K562 (cell line): ENCODE measurements around the gene PDIA5. TPM values are rescaled to one million over a fixed set of nuclear protein-coding genes. Genes with fewer than 3 reads are reported as not detected.

Source experiments
- ATAC-seq: fragments of 200-7000 bp; cut with Tn5 transposase; 3 replicates; pipeline ENCODE4 v1.9.1; 2020; ENCODE audit warnings: moderate library complexity
- BruUV-seq: library from RNA; stranded (reverse); fragments of 400-500 nt; replicated peaks from 2 replicates; lab custom pipeline; 2021; lab: Mats Ljungman, UMichigan
- CTCF ChIA-PET: fragments of 300-600 bp; formaldehyde crosslinking; extraction: SDS; loops from one replicate; lab custom pipeline; 2021; ENCODE audit warnings: low intra/inter-chr PET ratio; lab: Yijun Ruan, JAX
- POLR2A ChIA-PET: fragments of 300-600, 350-650 bp; sonication (Branson Sonifier 250); formaldehyde crosslinking; extraction: SDS; loops from one replicate; lab custom pipeline; 2021; ENCODE audit warnings: antibody characterized with exemption, inconsistent platforms; lab: Yijun Ruan, JAX
- DNase-seq, 4 experiments: peaks; one replicate each; pipeline versions ENCODE4 v3.0.0 to v3.0.0-alpha.2; 2011 to 2018; ENCODE audit warnings: low spot score in 3 of 4, mixed read lengths in 3 of 4; ENCODE audit errors: extremely low read depth in 1 of 4
- FAIRE-seq: peaks from 2 replicates; lab custom pipeline; 2011; peaks lifted over from hg19 to GRCh38; lab: Jason Lieb, UNC
- H2AFZ ChIP-seq: 2 replicates; pipeline ENCODE4 v1.6.0; 2011; ENCODE audit warnings: low read depth, low read length, control low read depth, inconsistent platforms
- H3K27ac ChIP-seq: fragments of 200-600 bp; 3 replicates; pipeline ENCODE4 v1.8.0; 2011; ENCODE audit warnings: low read depth, mild to moderate bottlenecking, control low read depth, inconsistent platforms, low read length, moderate library complexity, mixed read lengths; ENCODE audit errors: extremely low read depth
- H3K27me3 ChIP-seq, 2 experiments: fragments of 300-600 bp in 1 of 2; 2 replicates in 1 of 2; 3 replicates in 1 of 2; pipeline versions ENCODE4 v1.6.0 to v1.8.0; 2011; ENCODE audit warnings: inconsistent platforms in 2 of 2, low read length in 2 of 2, mild to moderate bottlenecking in 1 of 2, mixed read lengths in 1 of 2, moderate library complexity in 1 of 2; ENCODE audit not compliant: control insufficient read depth in 2 of 2, insufficient read depth in 2 of 2
- H3K36me3 ChIP-seq: fragments of 300-600 bp; 3 replicates; pipeline ENCODE4 v1.8.0; 2011; ENCODE audit warnings: mild to moderate bottlenecking, low read length, inconsistent platforms; ENCODE audit not compliant: control insufficient read depth, insufficient read depth
- H3K4me1 ChIP-seq, 2 experiments: fragments of 200-600 bp in 1 of 2; replicated peaks in 1 of 2; 2 replicates in 1 of 2; 3 replicates in 1 of 2; pipeline versions ENCODE4 v1.5.1 to v1.8.0; 2011; ENCODE audit warnings: inconsistent platforms in 2 of 2, low read length in 2 of 2, mild to moderate bottlenecking in 1 of 2, mixed read lengths in 1 of 2, moderate library complexity in 1 of 2; ENCODE audit not compliant: control insufficient read depth in 2 of 2, insufficient read depth in 2 of 2
- H3K4me2 ChIP-seq: 2 replicates; pipeline ENCODE4 v1.6.1; 2011; ENCODE audit warnings: low read length, control low read depth, inconsistent platforms, mixed read lengths; ENCODE audit not compliant: insufficient read depth
- H3K4me3 ChIP-seq: fragments of 200-600 bp; sonication (generic), shearing (Covaris generic); 2 replicates; pipeline ENCODE4 v1.5.1; 2016; ENCODE audit warnings: control low read depth, inconsistent platforms
- H3K79me2 ChIP-seq: fragments of 200-600 bp; 3 replicates; pipeline ENCODE4 v1.8.0; 2011; ENCODE audit warnings: low read length, inconsistent platforms; ENCODE audit not compliant: control insufficient read depth, insufficient read depth
- H3K9ac ChIP-seq, 2 experiments: 2 replicates each; pipeline versions ENCODE4 v1.6.0 to v1.6.1; 2011; ENCODE audit warnings: low read depth in 2 of 2, low read length in 2 of 2, control low read depth in 1 of 2, inconsistent platforms in 1 of 2, mild to moderate bottlenecking in 1 of 2, mixed read lengths in 1 of 2; ENCODE audit not compliant: insufficient read depth in 1 of 2
- H3K9me1 ChIP-seq: one replicate; pipeline ENCODE4 v1.6.0; 2011; ENCODE audit warnings: inconsistent platforms, mild to moderate bottlenecking, low read length, moderate library complexity; ENCODE audit not compliant: control insufficient read depth, insufficient read depth
- H3K9me3 ChIP-seq: replicated peaks from 2 replicates; pipeline ENCODE4 v1.5.1; 2011; ENCODE audit warnings: low read depth, low read length, inconsistent platforms; ENCODE audit not compliant: control insufficient read depth, insufficient read depth
- H4K20me1 ChIP-seq: replicated peaks from 2 replicates; pipeline ENCODE4 v1.6.1; 2011; ENCODE audit warnings: low read length, inconsistent platforms, mixed read lengths; ENCODE audit not compliant: control insufficient read depth, insufficient read depth
- ELF1 ChIP-seq: fragments of 200-800 bp; sonication (Bioruptor generic); IDR thresholded peaks from 2 replicates; pipeline ENCODE4 v1.6.1; 2016; ENCODE audit warnings: missing genetic modification characterization, missing compliant biosample characterization
- ESRRA ChIP-seq: fragments of 450-650 bp; IDR thresholded peaks from 2 replicates; pipeline ENCODE4 v1.6.1; 2014; ENCODE audit warnings: low read depth, mild to moderate bottlenecking, moderate library complexity, borderline replicate concordance
- GABPB2 ChIP-seq: fragments of 250-450 bp; sonication (Bioruptor Pico); conservative IDR thresholded peaks from 2 replicates; pipeline ENCODE4 v1.5.1; 2021; ENCODE audit warnings: mild to moderate bottlenecking
- KAT2B ChIP-seq: IDR thresholded peaks from one replicate; pipeline ENCODE4 v1.6.1; 2012; ENCODE audit warnings: low read depth, mild to moderate bottlenecking, control low read depth, inconsistent platforms, low read length, moderate library complexity
- LEF1 ChIP-seq: fragments of 450-650 bp; IDR thresholded peaks from 2 replicates; pipeline ENCODE4 v1.6.1; 2016; ENCODE audit warnings: mild to moderate bottlenecking
- MLLT1 ChIP-seq, 2 experiments: fragments of 450-650 bp; IDR thresholded peaks; 2 replicates each; pipeline ENCODE4 v1.6.1; 2016
- MTA3 ChIP-seq: fragments of 450-650 bp; formaldehyde crosslinking; IDR thresholded peaks from 2 replicates; pipeline ENCODE4 v1.6.1; 2017; ENCODE audit warnings: mild to moderate bottlenecking, borderline replicate concordance
- NFYB ChIP-seq: IDR thresholded peaks from 2 replicates; pipeline ENCODE4 v1.6.1; 2011; ENCODE audit warnings: mild to moderate bottlenecking, moderate library complexity; ENCODE audit not compliant: insufficient read length; ENCODE audit errors: extremely low read depth
- RNF2 ChIP-seq: sonication (generic); IDR thresholded peaks from 2 replicates; pipeline ENCODE4 v1.6.1; 2016
- SAP30 ChIP-seq: fragments of 200-600 bp; sonication (generic); IDR thresholded peaks from 2 replicates; pipeline ENCODE4 v1.6.1; 2012; ENCODE audit warnings: borderline replicate concordance, low read depth, mild to moderate bottlenecking, moderate library complexity, low read length, control low read depth, inconsistent platforms; ENCODE audit not compliant: insufficient read depth, poor library complexity, severe bottlenecking
- SLC30A9 ChIP-seq: fragments of 250-450 bp; sonication (Bioruptor Pico); IDR thresholded peaks from 2 replicates; pipeline ENCODE4 v1.8.0; 2022; ENCODE audit warnings: mild to moderate bottlenecking, moderate library complexity
- ZNF175 ChIP-seq: fragments of 200-800 bp; sonication (Bioruptor generic); IDR thresholded peaks from 2 replicates; pipeline ENCODE4 v1.6.1; 2016; ENCODE audit warnings: low read depth, mild to moderate bottlenecking, missing genetic modification characterization, missing compliant biosample characterization
- ZNF512 ChIP-seq: IDR thresholded peaks from 2 replicates; pipeline ENCODE4 v1.6.1; 2016; ENCODE audit warnings: missing genetic modification characterization, missing compliant biosample characterization
- ZNF695 ChIP-seq: fragments of 450-650 bp; formaldehyde crosslinking; IDR thresholded peaks from 2 replicates; pipeline ENCODE4 v1.4.0; 2020; ENCODE audit warnings: mild to moderate bottlenecking, moderate library complexity
- WGBS: fragments of 100-300 bp; shearing (Covaris generic); methylation state at CpG from one replicate; pipeline ENCODE4 v1.1.6; 2016; ENCODE audit warnings: low coverage, mixed read lengths; ENCODE audit not compliant: insufficient coverage; ENCODE audit errors: missing lambda C conversion rate; 5-methylcytosine and 5-hydroxymethylcytosine counted together
- in situ Hi-C: fragments of 300-500 bp; cut with MboI; formaldehyde crosslinking; loops from 4 replicates; pipeline ENCODE4 v1.15.0; 2018; ENCODE audit warnings: inconsistent platforms, mixed read lengths
- intact Hi-C: fragments of 100-400 bp; cut with micrococcal nuclease; formaldehyde crosslinking; loops from 2 replicates; pipeline ENCODE4 v1.14.2; 2022
- polyA plus RNA-seq, 8 experiments: library from polyadenylated mRNA; depleted of rRNA in 4 of 8; stranded (reverse) in 5 of 8; unstranded in 3 of 8; fragments of >200 nt; fragmentation: Nextera tagmentation in 2 of 8; fragmentation: Illumina TruSeq in 1 of 8; extraction: Ambion mirVana in 2 of 8; extraction: Trizol in 1 of 8; gene quantifications; 2 replicates each; pipeline versions ENCODE4 v1.2.1 to v1.2.3, GENCODE V29; 2011 to 2014; ENCODE audit warnings: inconsistent platforms in 1 of 8, missing spikeins in 1 of 8
- total RNA-seq, 7 experiments: library from RNA; depleted of rRNA in 6 of 7; stranded (reverse); fragments of >200 nt in 6 of 7; fragmentation: Illumina TruSeq in 2 of 7; extraction: Trizol in 2 of 7; gene quantifications; 2 replicates each; pipeline versions ENCODE4 v1.2.1 to v1.2.3, GENCODE V29; 2011 to 2021; ENCODE audit warnings: low replicate concordance in 1 of 7

PDIA5 gene
- total and polyA plus RNA-seq, 9 of the 15 experiments (the other 6 are each of a cell fraction or from before 2014, with no cell fraction given): 3.4 to 31.8 (median 19.6) TPM

- no peaks in the 10 kb centered on the region for H4K20me1 ChIP-seq
- H3K9me1 ChIP-seq: no peaks in the 10 kb centered on the region
- H3K4me2 ChIP-seq: no peak overlapping the region
- TF ChIP-seq RNF2 (no peak), ZNF512 (tag) (peak; percentile 92), LEF1 (no peak)
- no peaks in the 10 kb centered on the region for H3K36me3 ChIP-seq
- H3K27ac ChIP-seq: no peak overlapping the region
- peaks cover 0 to 2% of the 10 kb centered on the region in 2 experiments; a peak in 1 of 5 replicates for H3K4me1 ChIP-seq
- intact Hi-C loops (no loop called here), in situ Hi-C loops (no loop called here)
- no peak for DNase-seq
- BruUV-seq: no TSS peak
- CTCF ChIA-PET: no interaction called here
- no peak overlapping the region for H3K9ac ChIP-seq
- POLR2A ChIA-PET: no interaction called here
- H3K79me2 ChIP-seq: no peaks in the 10 kb centered on the region
- ATAC-seq: no peak
- H3K9me3 ChIP-seq: no peaks in the 10 kb centered on the region
- H3K27me3 ChIP-seq: no peaks in the 10 kb centered on the region
- no peak overlapping the region for H3K4me3 ChIP-seq
- no peak for FAIRE-seq
- H2AFZ ChIP-seq: no peak overlapping the region
Observed at GRCh38 chr3:123060054-123060453, 6.8 kb upstream of the PDIA5 start.

- peaks cover 5 to 8% of the 10 kb centered on the region in 2 experiments; a peak in 4 of 5 replicates for H3K4me1 ChIP-seq
- H3K27ac ChIP-seq: no peak overlapping the region
- H3K9ac ChIP-seq: no peak overlapping the region
- ChIA-PET POLR2A (no interaction called here), CTCF (no interaction called here)
- 43% methylated on average over 7 of the region's 7 CpGs for WGBS
- H3K9me1 ChIP-seq: no peaks in the 10 kb centered on the region
- no peaks in the 10 kb centered on the region for H3K9me3 ChIP-seq
- no peak for DNase-seq
- ATAC-seq: no peak
- peaks cover under 1% of the 10 kb centered on the region; the same call in 1 of the 3 replicates for H3K79me2 ChIP-seq
- no peak overlapping the region for H3K4me3 ChIP-seq
- H4K20me1 ChIP-seq: no peaks in the 10 kb centered on the region
- intact Hi-C loops: no loop called here
- in situ Hi-C loops: no loop called here
- H3K4me2 ChIP-seq: no peak overlapping the region
- no peaks in the 10 kb centered on the region for H3K27me3 ChIP-seq
- no peak for FAIRE-seq
- no peaks in the 10 kb centered on the region for H3K36me3 ChIP-seq
- BruUV-seq: no TSS peak
- H2AFZ ChIP-seq: no peak overlapping the region
- no peak for TF ChIP-seq SLC30A9 (CRISPR knock-in tag)
- TF ChIP-seq SAP30: no peak
- no peak for TF ChIP-seq ESRRA
- no peak for TF ChIP-seq GABPB2 (CRISPR knock-in tag)
- TF ChIP-seq ZNF695 (CRISPR knock-in tag): no peak
- no peak for TF ChIP-seq MLLT1 (IDR thresholded peaks at IDR 0.05)
- no peak for TF ChIP-seq ELF1
- TF ChIP-seq KAT2B: no peak
- no peak for TF ChIP-seq NFYB
- TF ChIP-seq ZNF175 (CRISPR knock-in tag): no peak
- no peak for TF ChIP-seq MTA3
Observed at GRCh38 chr3:123061856-123062255, 5.0 kb upstream of the PDIA5 start.
